SK-N-DZ (cell line): ENCODE results near the gene PDE9A.
"Not testable (repeated sequence)": the region's sequence is repeated elsewhere in the genome, so short reads cannot be mapped to it uniquely, and the experiment has no call there.

Experiments used
- DNase-seq: peaks from one replicate; pipeline ENCODE4 v3.0.0-alpha.2; 2015; ENCODE audit warnings: low spot score

PDE9A gene

DNA sequence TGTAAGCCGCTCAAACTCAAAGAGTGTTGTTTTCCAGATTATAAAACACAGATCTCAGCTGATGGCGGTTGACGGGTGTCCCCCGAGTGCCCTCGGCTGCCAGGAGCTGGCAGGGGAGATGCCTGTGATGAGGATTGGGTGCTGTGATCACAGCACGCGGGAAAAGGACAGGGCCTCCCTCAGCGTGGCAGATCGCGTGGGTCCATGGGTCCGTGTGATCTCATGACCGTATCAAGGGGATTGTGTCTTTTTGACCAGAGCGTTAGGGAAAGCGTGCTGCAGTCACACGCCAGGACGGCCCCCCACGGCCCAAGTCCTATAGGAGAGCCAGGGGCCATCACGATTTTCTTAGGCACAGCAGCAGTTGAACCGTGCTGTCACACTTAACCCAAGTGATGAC, 51.9 kb downstream of the PDE9A start:
- DNase-seq = no peak

GRCh38 chr21:42705746-42706374, 52.4 kb downstream of the PDE9A start:
- DNase-seq = no peak

GRCh38 chr21:42706765-42707164, 53.3 kb downstream of the PDE9A start:
- DNase-seq = no peak

- DNase-seq = no peak
These were observed 53.9 kb downstream of the PDE9A start for GRCh38 chr21:42707207-42707830.

DNA sequence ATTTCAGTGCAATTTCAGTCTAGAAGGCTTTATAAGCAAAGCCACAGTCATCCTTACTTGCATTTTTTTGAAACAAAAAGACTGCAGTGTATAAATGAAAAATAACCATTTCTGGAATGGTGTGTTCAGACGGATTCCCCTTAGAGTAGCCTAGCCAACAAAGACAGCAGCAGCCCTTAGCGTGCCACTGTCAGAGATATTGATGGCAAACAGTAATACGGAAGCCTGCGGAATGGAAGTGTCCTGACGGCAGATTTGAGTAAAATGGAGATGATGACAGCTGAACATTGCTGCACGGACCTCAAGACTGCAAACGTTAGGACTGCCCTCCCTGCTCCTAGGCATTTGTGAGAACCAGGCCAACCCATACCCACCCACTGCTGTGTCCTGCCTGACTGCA, 54.7 kb downstream of the PDE9A start:
- DNase-seq = no peak

GRCh38 chr21:42708916-42709315, 55.5 kb downstream of the PDE9A start:
- DNase-seq = not testable (repeated sequence)

DNA sequence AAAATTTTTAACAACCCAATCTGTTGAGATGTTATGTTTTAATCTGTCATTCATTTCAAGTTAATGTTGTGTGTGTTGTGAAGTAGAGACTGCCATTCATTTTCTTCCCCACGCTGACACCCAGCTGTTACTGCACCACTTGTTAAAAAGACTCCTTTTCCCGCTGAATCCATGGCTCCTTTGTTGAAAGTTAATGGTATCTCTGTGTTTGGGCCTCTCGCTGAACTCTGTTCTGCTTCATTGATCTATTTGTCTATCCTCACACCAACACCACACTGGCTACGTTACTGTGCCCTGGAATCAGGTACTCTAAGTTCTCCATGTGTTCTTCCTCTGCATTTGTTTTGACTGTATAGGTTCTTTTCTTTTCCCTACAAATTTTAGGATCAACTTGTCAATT, 58.2 kb downstream of the PDE9A start:
- DNase-seq = no peak

DNA sequence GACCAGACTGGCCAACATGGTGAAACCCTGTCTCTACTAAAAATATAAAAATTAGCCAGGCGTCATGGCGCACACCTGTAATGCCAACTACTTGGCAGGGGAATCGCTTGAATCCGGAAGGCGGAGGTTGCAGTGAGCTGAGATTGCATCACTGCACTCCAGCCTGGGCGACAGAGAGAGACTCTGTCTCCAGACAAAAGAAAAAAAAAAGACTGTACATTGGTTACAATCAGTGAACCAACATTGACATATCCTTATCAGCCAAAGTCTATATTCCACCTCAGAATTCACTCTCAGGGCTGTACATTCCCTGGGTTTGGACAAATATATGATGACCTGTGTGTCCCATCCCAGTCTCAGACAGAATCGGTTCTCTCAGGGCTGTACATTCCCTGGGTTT, 62.0 kb downstream of the PDE9A start:
- DNase-seq = not testable (repeated sequence)

DNA sequence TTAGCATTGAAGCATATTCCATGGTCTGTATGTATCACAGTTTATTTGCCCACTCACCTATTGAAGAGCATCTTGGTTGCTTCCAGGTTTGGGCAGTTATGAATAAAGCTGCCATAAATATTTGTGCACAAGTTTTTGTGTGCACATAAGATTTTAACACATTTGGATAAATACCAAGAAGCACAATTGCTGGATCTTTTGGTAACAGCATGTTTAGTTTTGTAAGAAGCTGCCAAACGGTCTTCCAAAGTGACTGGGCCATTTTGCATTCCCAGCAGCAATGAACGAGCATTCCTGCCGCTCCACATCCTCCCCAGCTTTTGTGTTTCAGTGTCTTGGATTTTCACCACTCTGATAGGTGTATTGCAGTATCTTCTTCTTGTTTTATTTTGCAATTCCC, 62.7 kb downstream of the PDE9A start:
- DNase-seq = no peak

GRCh38 chr21:42720484-42720883, 67.1 kb downstream of the PDE9A start:
- DNase-seq = not testable (repeated sequence)

- peak; percentile 23 for DNase-seq
These were observed 68.0 kb downstream of the PDE9A start for GRCh38 chr21:42721341-42721824.

DNA sequence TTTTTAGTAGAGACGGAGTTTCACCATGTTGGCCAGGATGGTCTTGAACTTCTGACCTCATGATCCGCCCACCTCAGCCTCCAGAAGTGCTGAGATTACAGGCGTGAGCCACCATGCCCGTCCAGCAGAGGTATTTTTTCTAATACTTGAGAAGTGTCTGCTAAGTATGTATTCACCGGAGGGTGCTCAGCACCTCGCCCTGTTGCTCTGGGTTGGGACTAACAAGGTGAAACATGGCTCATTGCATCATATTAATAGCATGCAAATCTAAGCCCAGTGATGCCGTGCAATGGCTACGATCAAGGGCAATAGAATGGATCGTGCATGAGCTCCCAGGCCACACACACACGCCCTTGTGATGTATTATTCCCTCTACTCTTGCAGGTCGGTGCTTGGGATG, 68.7 kb downstream of the PDE9A start:
- no peak for DNase-seq

- no peak for DNase-seq
These were observed 69.5 kb downstream of the PDE9A start for GRCh38 chr21:42722808-42723473.

DNA sequence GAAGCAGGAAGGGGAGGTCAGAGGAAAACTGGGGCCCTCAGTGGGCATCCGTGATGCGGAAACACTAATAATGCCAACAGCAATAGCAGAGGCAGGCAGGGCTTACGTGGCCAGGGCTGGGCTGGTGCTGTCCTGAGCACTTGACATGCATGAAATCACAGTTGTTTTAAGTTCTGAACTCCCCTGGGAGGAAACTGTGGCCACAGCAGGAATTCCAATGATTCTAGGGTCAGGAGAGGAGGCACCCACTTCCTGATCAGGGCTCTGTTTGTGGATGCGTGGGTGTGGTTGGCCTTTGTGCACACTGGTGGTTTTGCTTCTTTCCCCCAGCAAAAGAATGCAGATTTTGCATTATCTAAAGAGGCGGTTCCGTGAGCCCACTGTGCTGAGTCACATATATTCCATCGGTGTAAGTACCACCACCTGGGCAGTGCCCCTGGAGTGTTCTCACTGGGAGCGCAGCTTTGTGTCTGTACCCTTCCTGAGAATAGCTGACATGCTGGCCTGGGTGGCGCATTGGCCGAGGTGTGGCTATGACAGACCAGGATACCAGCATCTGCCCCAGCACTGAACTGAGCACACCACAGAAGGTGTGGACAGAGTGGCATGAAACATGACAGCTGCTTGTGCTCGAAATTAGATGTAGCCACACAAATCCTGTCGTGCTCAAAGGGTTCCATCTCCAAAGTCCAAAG, 71.0 kb downstream of the PDE9A start:
- no peak for DNase-seq

GRCh38 chr21:42725416-42725930, 72.1 kb downstream of the PDE9A start:
- DNase-seq = no peak

DNA sequence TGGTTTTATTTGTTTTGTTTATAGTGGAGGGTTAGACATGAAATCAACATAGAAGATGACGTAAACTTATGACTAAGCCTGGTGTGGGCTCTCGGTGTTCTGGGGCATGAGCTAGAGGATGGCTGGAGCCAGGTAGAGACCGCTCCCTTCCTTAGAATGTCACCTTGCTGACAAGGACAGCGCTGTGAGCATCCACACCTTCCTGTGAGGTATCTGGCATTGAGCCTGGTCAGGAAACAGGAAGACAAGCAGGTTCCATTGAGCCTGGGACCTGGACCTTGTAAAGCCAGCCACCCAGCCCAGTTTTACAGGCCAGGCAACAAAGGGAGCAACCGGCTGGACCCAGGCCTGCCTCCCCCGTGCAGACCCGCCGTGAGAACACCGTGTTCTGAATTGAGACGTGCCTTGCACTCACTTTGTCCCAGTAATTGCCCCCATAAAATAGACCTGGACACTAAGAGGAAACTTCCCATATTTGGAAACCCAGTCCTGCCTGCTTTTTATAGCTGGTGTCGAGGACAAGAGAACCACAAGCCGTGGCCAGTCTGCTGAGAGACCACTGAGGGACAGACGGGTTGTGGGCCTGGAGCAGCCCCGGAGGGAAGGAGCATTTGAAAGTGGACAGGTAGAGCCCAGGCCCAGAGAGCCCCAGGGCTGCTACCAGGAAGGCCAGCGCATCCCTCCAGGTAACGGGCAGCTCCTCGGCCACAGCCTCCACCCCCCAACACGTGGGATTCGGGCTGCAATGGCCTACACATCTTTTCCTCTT, 78.0 kb downstream of the PDE9A start:
- no peak for DNase-seq

DNA sequence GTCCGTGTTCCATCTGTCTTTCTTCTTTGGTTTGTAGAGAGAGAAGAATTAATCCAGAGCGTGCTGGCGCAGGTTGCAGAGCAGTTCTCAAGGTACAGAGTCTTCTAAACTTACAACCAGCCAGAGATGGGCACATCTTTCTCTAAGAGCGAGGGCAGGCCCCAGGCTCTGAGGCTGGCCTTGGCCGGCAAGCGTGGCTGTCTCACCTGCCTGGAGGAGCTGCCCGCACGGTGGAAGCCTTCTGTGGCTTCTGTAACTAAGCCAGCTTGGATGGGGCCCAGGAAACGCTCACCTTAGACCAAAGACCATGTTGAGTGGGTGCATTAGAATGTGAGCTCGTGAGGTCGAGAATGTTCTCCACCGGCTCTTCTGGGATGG, 78.6 kb downstream of the PDE9A start:
- no peak for DNase-seq

DNA sequence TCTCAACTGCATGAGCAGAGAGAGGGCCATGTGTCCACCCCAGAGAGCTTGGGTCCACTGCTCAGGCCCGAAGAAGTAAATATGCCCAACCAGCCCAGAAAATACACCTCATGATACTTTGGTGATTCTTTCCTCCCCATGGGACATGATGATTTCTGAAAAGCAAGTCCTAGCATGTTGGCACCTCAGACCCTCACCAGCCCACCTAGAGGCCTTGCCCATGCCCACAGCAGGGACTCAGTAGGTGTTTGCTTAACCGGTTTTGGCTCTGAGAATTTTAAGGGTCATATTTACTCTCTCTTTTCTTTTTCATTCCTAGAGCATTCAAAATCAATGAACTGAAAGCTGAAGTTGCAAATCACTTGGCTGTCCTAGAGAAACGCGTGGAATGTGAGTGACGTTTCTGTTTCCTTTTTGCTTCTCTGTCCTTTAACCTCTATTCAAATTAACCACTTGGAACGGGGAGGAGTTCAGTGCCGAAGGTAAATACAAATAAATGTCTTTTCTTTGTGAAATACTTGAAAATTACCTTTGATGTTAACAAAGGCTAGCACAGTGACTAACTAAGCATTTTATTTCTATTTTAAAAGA, 79.7 kb downstream of the PDE9A start:
- no peak for DNase-seq

DNA sequence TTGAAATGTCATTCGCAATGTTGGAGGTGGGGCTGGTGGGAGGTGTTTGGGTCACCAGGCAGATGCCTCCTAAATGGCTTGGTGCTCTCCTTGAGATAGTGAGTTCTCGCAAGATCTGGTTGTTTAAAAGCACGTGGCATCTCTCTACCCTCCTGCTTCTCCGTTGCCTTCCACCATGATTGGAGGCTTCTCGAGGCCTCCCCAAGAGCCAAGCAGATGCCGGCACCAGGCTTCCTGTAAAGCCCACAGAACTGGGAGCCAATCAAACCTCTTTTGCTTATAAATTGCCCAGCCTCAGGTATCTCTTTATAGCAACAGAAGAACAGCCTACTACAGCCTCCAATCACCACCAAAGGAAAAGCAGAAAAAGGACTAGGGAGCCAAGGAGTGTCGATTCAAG, 80.5 kb downstream of the PDE9A start:
- no peak for DNase-seq

DNA sequence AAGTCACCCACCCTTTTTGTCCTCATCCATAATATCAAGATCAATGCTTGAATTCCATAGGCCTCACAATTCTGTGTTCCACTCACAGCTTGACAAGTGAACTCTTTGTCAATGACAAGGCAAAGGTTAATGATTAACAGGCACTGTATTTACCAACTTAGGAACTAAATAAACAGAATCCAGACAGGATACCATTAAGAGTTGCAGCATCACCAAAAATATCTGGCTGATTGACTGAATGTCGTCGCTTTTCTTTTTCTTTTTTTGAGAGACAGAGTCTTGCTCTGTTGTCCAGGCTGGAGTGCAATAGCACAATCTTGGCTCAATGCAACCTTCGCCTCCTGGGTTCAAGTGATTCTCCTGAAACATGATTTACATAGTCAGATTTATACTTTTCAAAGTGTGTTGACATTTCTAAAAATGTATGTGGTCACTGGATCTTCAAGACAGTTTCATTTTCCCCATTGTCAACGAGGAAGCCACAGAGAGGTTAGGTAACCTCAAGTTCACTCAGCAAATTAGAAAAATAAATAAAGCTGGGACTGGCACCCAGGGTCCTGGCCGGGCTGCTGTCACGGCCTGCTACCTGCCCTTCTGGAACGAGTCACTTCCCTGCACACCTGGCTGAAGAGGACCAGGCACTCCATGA, 81.0 kb downstream of the PDE9A start:
- no peak for DNase-seq

GRCh38 chr21:42735061-42735460, 81.6 kb downstream of the PDE9A start:
- no peak for DNase-seq
